ENCODE data around the gene DLG2.

GRCh38 chr11:83998921-83999320 lies 1628.2 kb downstream of the DLG2 start:
- TF ChIP-seq, protein P1, sequence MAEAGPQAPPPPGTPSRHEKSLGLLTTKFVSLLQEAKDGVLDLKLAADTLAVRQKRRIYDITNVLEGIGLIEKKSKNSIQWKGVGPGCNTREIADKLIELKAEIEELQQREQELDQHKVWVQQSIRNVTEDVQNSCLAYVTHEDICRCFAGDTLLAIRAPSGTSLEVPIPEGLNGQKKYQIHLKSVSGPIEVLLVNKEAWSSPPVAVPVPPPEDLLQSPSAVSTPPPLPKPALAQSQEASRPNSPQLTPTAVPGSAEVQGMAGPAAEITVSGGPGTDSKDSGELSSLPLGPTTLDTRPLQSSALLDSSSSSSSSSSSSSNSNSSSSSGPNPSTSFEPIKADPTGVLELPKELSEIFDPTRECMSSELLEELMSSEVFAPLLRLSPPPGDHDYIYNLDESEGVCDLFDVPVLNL (CRISPR knock-in tag; IDR thresholded peaks at IDR 0.05; ENCODE audit: borderline replicate concordance, low read depth), result no peak
- TF ChIP-seq ZNF232 (CRISPR knock-in tag; IDR thresholded peaks at IDR 0.05) (no peak), GABPB1 (CRISPR knock-in tag; IDR thresholded peaks at IDR 0.05) (no peak), MAX (CRISPR knock-in tag; IDR thresholded peaks at IDR 0.05) (no peak), FOXP1 (CRISPR knock-in tag; IDR thresholded peaks at IDR 0.05; ENCODE audit: borderline replicate concordance) (no peak), JUN (CRISPR knock-in tag; IDR thresholded peaks at IDR 0.05) (no peak)
- TF ChIP-seq, protein P2, sequence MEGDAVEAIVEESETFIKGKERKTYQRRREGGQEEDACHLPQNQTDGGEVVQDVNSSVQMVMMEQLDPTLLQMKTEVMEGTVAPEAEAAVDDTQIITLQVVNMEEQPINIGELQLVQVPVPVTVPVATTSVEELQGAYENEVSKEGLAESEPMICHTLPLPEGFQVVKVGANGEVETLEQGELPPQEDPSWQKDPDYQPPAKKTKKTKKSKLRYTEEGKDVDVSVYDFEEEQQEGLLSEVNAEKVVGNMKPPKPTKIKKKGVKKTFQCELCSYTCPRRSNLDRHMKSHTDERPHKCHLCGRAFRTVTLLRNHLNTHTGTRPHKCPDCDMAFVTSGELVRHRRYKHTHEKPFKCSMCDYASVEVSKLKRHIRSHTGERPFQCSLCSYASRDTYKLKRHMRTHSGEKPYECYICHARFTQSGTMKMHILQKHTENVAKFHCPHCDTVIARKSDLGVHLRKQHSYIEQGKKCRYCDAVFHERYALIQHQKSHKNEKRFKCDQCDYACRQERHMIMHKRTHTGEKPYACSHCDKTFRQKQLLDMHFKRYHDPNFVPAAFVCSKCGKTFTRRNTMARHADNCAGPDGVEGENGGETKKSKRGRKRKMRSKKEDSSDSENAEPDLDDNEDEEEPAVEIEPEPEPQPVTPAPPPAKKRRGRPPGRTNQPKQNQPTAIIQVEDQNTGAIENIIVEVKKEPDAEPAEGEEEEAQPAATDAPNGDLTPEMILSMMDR (IDR thresholded peaks at IDR 0.05), result no peak
- TF ChIP-seq, protein P3, sequence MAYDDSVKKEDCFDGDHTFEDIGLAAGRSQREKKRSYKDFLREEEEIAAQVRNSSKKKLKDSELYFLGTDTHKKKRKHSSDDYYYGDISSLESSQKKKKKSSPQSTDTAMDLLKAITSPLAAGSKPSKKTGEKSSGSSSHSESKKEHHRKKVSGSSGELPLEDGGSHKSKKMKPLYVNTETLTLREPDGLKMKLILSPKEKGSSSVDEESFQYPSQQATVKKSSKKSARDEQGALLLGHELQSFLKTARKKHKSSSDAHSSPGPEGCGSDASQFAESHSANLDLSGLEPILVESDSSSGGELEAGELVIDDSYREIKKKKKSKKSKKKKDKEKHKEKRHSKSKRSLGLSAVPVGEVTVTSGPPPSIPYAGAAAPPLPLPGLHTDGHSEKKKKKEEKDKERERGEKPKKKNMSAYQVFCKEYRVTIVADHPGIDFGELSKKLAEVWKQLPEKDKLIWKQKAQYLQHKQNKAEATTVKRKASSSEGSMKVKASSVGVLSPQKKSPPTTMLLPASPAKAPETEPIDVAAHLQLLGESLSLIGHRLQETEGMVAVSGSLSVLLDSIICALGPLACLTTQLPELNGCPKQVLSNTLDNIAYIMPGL (CRISPR knock-in tag; IDR thresholded peaks at IDR 0.05), result no peak

Measured in WTC11 (cell line).